Measurements from ENCODE around the gene NRIP1.

GRCh38 chr21:14979264-14979663 lies 85.5 kb downstream of the NRIP1 start:
- TF ChIP-seq CTCF (IDR thresholded peaks at IDR 0.05) (no peak), POLR2A (IDR thresholded peaks at IDR 0.05) (no peak), EP300 (IDR thresholded peaks at IDR 0.05) (no peak), POLR2AphosphoS5 (IDR thresholded peaks at IDR 0.05) (no peak)
